GM23248 (cell line): ENCODE measurements around the gene PAPLN. TPM values are rescaled to one million over a fixed set of nuclear protein-coding genes. Genes with fewer than 3 reads are reported as not detected.
A peak's percentile ranks its signal among the peaks of the same experiment; 100 is the strongest.

ENCODE experiments used
- DNase-seq: peaks from one replicate; pipeline ENCODE4 v3.0.0-alpha.2; 2015
- H2AFZ ChIP-seq: fragments of 200-600 bp; sonication (generic); 2 replicates; pipeline ENCODE4 v1.6.1; 2016; ENCODE audit warnings: antibody characterized with exemption
- H3F3A ChIP-seq: fragments of 200-600 bp; sonication (generic); 2 replicates; pipeline ENCODE4 v1.6.1; 2016; ENCODE audit warnings: mild to moderate bottlenecking, antibody characterized with exemption, mixed run types; ENCODE audit not compliant: insufficient read depth
- H3K27ac ChIP-seq: fragments of 200-600 bp; sonication (generic); 2 replicates; pipeline ENCODE4 v1.5.1; 2016; ENCODE audit warnings: mild to moderate bottlenecking
- H3K27me3 ChIP-seq: fragments of 200-600 bp; sonication (generic); replicated peaks from 2 replicates; pipeline ENCODE4 v1.6.1; 2016; ENCODE audit warnings: mild to moderate bottlenecking; ENCODE audit not compliant: insufficient read depth
- H3K36me3 ChIP-seq: fragments of 200-600 bp; sonication (generic); 2 replicates; pipeline ENCODE4 v1.6.1; 2016; ENCODE audit warnings: low read depth, mild to moderate bottlenecking
- H3K4me1 ChIP-seq: fragments of 200-600 bp; sonication (generic); 2 replicates; pipeline ENCODE4 v1.6.1; 2016; ENCODE audit warnings: mild to moderate bottlenecking; ENCODE audit not compliant: insufficient read depth
- H3K4me2 ChIP-seq: fragments of 200-600 bp; sonication (generic); one replicate; pipeline ENCODE4 v1.6.1; 2016; ENCODE audit warnings: mild to moderate bottlenecking; ENCODE audit not compliant: unreplicated experiment
- H3K4me3 ChIP-seq: fragments of 200-600 bp; sonication (generic); 2 replicates; pipeline ENCODE4 v1.5.1; 2016; ENCODE audit warnings: mild to moderate bottlenecking
- H3K79me2 ChIP-seq: fragments of 200-600 bp; sonication (generic); 2 replicates; pipeline ENCODE4 v1.6.1; 2016; ENCODE audit warnings: mild to moderate bottlenecking; ENCODE audit not compliant: insufficient read depth
- H3K9ac ChIP-seq: fragments of 200-600 bp; sonication (generic); 2 replicates; pipeline ENCODE4 v1.6.1; 2016; ENCODE audit warnings: mild to moderate bottlenecking
- H3K9me2 ChIP-seq: fragments of 200-600 bp; sonication (generic); 2 replicates; pipeline ENCODE4 v1.6.1; 2016; ENCODE audit warnings: mixed run types, mild to moderate bottlenecking, moderate library complexity; ENCODE audit not compliant: insufficient read depth
- H3K9me3 ChIP-seq: fragments of 200-600 bp; sonication (generic); one replicate; pipeline ENCODE4 v1.6.1; 2017; ENCODE audit warnings: low read depth
- H4K20me1 ChIP-seq: fragments of 200-600 bp; sonication (generic); 2 replicates; pipeline ENCODE4 v1.6.0; 2016; ENCODE audit not compliant: insufficient read depth
- EZH2 ChIP-seq: fragments of 200-600 bp; sonication (generic); IDR thresholded peaks from 2 replicates; pipeline ENCODE4 v1.6.1; 2018; ENCODE audit warnings: antibody characterized with exemption, mild to moderate bottlenecking; ENCODE audit not compliant: insufficient read depth, poor library complexity, severe bottlenecking
- EZH2phosphoT487 ChIP-seq: fragments of 200-600 bp; sonication (generic); IDR thresholded peaks from 2 replicates; pipeline ENCODE4 v1.6.1; 2018; ENCODE audit warnings: antibody characterized with exemption, moderate library complexity, mild to moderate bottlenecking, low read depth; ENCODE audit not compliant: insufficient read depth
- WGBS, 2 experiments: methylation state at CpG; one replicate each; pipeline ENCODE4 v1.1.6; 2015 to 2017; ENCODE audit warnings: low lambda C conversion rate in 2 of 2, low coverage in 1 of 2; ENCODE audit errors: missing lambda C conversion rate in 2 of 2; 5-methylcytosine and 5-hydroxymethylcytosine counted together
- in situ Hi-C: fragments of 300-500 bp; cut with MboI; formaldehyde crosslinking; loops from 2 replicates; pipeline ENCODE4 v1.15.0; 2020
- polyA plus RNA-seq: library from polyadenylated mRNA; unstranded; fragments of >200 nt; fragmentation: Nextera tagmentation; extraction: Ambion mirVana; gene quantifications from 2 replicates; pipeline ENCODE4 v1.2.1, GENCODE V29; 2016
- total RNA-seq: library from RNA; depleted of rRNA; stranded (reverse); fragments of >200 nt; shearing (Covaris generic); gene quantifications from 2 replicates; pipeline ENCODE4 v1.2.3, GENCODE V29; 2014

The PAPLN gene
- total and polyA plus RNA-seq, 2 experiments from 2014 or later, result 0.22 to 0.98 TPM

DNA sequence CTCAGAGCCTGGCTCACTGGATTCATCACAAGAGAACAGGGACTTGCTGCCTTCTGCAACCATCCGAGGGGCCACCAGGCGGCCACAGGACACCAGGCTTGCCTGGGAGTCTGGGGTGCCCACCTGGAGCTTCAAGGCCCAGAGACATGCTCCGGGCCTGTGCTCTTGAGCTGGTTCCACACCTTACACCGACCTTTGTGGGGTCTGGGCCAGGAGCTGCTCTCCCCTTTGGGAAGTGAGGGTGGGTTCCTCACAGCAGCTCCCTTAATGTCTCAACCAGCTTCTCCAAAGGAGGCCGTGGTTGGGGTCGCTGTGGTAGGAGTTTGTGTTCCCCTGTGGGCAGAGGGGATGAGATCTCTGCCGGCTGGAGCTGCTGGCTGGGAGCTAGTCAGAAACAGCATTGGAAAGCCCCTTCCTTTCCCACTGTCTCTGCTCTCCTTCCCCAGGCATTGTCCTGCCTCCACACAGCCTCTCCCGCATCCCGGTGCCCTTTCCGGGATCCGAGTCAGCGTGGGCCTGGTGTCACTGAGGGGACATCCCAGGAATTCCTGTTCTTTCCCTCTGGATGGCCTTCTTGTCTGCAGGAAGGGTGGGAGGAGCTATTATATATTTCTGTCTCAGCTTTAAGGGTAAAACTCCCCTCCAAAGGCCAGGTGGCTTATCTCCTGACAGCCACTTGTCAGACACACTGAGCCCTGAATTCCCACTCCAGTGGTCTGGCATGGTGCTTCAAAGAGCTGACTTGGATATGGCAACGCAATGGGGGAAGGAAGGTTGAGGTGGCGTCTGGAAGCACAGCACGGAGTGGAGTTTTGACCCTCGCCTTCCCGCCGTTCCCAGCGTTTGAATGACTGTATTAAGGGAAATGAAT, 5.1 kb upstream of the PAPLN start:
- H3K9ac ChIP-seq, result no peak overlapping the region
- H3K9me2 ChIP-seq, result no peaks in the 10 kb centered on the region
- H2AFZ ChIP-seq, result no peak overlapping the region
- no peaks in the 10 kb centered on the region for H3K79me2 ChIP-seq
- TF ChIP-seq EZH2phosphoT487, result no peak
- TF ChIP-seq EZH2, result no peak
- H3K9me3 ChIP-seq, result no peaks in the 10 kb centered on the region
- H3K36me3 ChIP-seq, result no peaks in the 10 kb centered on the region
- in situ Hi-C loops, result no loop called here
- H3K4me3 ChIP-seq, result no peak overlapping the region
- H4K20me1 ChIP-seq, result no peaks in the 10 kb centered on the region
- DNase-seq, result peak; percentile 17
- no peak overlapping the region for H3K27ac ChIP-seq
- H3K4me1 ChIP-seq, result peaks cover 15% of the 10 kb centered on the region
- peaks cover 13% of the 10 kb centered on the region for H3F3A ChIP-seq
- WGBS, 2 experiments, result 79% methylated on average over 19 of the region's 19 CpGs
- H3K4me2 ChIP-seq, result no peak overlapping the region
- H3K27me3 ChIP-seq, result peaks cover 29% of the 10 kb centered on the region

DNA sequence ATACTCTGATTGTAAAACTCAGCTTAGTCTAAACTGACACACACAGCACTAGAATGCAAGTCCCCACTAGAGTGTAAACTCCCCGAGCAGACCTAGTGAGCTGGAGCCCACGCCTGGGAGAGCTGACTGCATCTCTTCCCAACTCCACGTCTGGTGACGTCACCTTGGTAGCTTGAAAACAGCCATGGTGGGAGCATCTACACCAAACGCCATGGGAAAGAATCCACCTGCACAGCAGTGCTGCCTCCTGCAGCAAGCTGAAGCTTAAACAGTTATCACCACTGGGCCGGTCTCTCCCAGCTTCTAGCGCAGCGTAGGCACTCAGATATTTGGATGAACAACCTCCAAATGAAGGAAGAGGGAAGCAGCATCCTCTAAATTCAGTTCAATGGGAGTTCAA, 4.3 kb upstream of the PAPLN start:
- no peak for DNase-seq
- 79 to 85% methylated on average over 8 of the region's 8 CpGs for WGBS, 2 experiments

DNA sequence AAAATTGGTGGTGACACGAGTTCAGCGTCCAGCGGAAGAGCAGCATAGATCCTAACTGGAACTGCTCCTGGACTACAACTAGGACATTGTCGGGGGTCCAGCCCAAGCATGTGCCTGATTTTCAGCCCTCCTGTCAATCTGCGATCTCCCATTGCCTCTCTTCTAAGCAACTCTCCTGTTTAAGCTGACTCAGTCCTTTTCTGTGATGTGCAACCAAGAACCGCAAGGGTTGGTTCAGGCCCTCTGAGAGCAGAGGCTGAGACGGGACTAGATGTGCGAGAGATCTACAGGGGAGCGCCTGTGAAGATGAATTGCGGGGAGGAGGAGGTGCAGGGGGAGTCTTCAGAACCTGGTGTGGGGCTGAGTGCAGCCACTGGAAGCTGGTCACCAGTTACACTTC, 3.7 kb upstream of the PAPLN start:
- Histone ChIP-seq H3K27me3 (peaks cover 32% of the 10 kb centered on the region), H4K20me1 (no peaks in the 10 kb centered on the region)
- WGBS, 2 experiments, result 91 to 92% methylated on average over 10 of the region's 10 CpGs

More for the DNA sequence above, 4.3 kb upstream of the PAPLN start:
- in situ Hi-C loops, result no loop called here
- Histone ChIP-seq H3K9ac (no peak overlapping the region), H3K4me1 (peaks cover 11% of the 10 kb centered on the region), H2AFZ (no peak overlapping the region), H3K9me2 (no peaks in the 10 kb centered on the region), H3K79me2 (no peaks in the 10 kb centered on the region), H3K4me2 (no peak overlapping the region), H3K36me3 (no peaks in the 10 kb centered on the region), H3F3A (peaks cover 13% of the 10 kb centered on the region; the same call in 1 of the 2 replicates), H3K4me3 (no peak overlapping the region), H3K27ac (no peak overlapping the region), H3K9me3 (no peaks in the 10 kb centered on the region), H3K27me3 (peaks cover 32% of the 10 kb centered on the region), H4K20me1 (no peaks in the 10 kb centered on the region)
- TF ChIP-seq EZH2 (no peak), EZH2phosphoT487 (no peak)

DNA sequence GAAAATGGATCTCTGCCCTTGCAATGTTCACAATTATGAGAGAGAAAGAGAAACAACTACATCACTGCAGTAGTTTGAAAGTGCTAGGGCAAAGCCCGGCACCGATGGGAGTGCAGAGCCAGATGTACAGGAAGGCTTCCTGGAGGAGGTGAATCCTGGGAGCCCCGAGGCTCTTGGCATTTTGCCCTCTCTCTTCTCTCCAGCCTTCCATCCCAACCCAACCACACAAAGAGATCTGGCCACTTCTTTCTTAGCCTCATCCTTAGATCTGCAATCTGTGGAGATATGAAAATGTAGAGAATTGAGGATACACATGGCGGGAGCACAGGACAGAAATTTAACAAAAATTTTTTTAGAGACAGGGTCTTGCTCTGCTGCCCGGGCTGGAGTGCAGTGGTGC, 3.3 kb upstream of the PAPLN start:
- TF ChIP-seq EZH2 (no peak), EZH2phosphoT487 (no peak)
- H3K79me2 ChIP-seq, result no peaks in the 10 kb centered on the region
- no peak overlapping the region for H3K27ac ChIP-seq
- no peak overlapping the region for H3K9ac ChIP-seq
- peaks cover 32% of the 10 kb centered on the region for H3K27me3 ChIP-seq
- H2AFZ ChIP-seq, result no peak overlapping the region
- peaks cover 14% of the 10 kb centered on the region for H3F3A ChIP-seq
- in situ Hi-C loops, result no loop called here
- H4K20me1 ChIP-seq, result no peaks in the 10 kb centered on the region
- no peaks in the 10 kb centered on the region for H3K9me3 ChIP-seq
- peaks cover 10% of the 10 kb centered on the region for H3K4me1 ChIP-seq
- no peak for DNase-seq
- no peak overlapping the region for H3K4me3 ChIP-seq
- no peaks in the 10 kb centered on the region for H3K36me3 ChIP-seq
- no peak overlapping the region for H3K4me2 ChIP-seq
- no peaks in the 10 kb centered on the region for H3K9me2 ChIP-seq
- WGBS, 2 experiments, result 75 to 85% methylated on average over 5 of the region's 5 CpGs

More for the DNA sequence above, 3.7 kb upstream of the PAPLN start:
- Histone ChIP-seq H3K9me3 (no peaks in the 10 kb centered on the region), H3K9ac (no peak overlapping the region), H3K4me3 (no peak overlapping the region), H2AFZ (no peak overlapping the region), H3K4me1 (peaks cover 10% of the 10 kb centered on the region), H3K36me3 (no peaks in the 10 kb centered on the region), H3K27ac (no peak overlapping the region), H3K79me2 (no peaks in the 10 kb centered on the region), H3F3A (peaks cover 13% of the 10 kb centered on the region; the same call in 1 of the 2 replicates), H3K4me2 (no peak overlapping the region), H3K9me2 (no peaks in the 10 kb centered on the region)
- TF ChIP-seq EZH2, result no peak
- in situ Hi-C loops, result no loop called here
- no peak for DNase-seq
